Gastroesophageal sphincter (tissue), 3 donors: ENCODE results near the gene SYK.

ENCODE experiments used
- POLR2A ChIP-seq, 2 donors: fragments of 450-650 bp; IDR thresholded peaks; one replicate each; pipeline ENCODE4 v1.6.1; 2017; ENCODE audit warnings: antibody characterized with exemption in 2 of 2, mild to moderate bottlenecking in 2 of 2, moderate library complexity in 1 of 2
- POLR2AphosphoS5 ChIP-seq: sonication (generic); formaldehyde crosslinking; IDR thresholded peaks from one replicate; pipeline ENCODE4 v1.6.1; 2017; ENCODE audit warnings: antibody characterized with exemption
- TF ChIP-seq, protein P1 (sequence below), 4 experiments: fragments of 200-600 bp in 2 of 4; fragments of 450-650 bp in 2 of 4; sonication (generic) in 1 of 4; IDR thresholded peaks; one replicate each; pipeline ENCODE4 v1.5.1; 2017 to 2019; ENCODE audit warnings: antibody characterized with exemption in 4 of 4, mild to moderate bottlenecking in 2 of 4, moderate library complexity in 2 of 4

DNA sequence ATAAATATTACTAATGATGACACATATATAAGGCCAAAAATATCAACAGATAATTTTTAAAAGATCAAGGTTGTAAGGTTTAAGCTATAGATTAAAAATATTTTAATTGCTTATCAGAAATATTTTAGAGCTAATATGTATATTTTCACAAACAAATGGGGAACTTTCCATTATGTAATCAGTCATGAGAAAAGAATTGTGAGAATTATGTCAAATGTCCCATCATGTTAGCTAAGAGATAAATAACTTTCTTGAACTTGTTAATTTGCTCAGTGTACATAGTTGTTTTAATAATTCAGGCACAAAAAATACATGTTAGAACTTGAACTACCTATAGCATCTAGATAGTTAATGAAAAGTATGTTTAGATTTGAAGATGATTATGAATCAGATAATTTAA lies 67.7 kb downstream of the SYK start:
- TF ChIP-seq, protein P1, sequence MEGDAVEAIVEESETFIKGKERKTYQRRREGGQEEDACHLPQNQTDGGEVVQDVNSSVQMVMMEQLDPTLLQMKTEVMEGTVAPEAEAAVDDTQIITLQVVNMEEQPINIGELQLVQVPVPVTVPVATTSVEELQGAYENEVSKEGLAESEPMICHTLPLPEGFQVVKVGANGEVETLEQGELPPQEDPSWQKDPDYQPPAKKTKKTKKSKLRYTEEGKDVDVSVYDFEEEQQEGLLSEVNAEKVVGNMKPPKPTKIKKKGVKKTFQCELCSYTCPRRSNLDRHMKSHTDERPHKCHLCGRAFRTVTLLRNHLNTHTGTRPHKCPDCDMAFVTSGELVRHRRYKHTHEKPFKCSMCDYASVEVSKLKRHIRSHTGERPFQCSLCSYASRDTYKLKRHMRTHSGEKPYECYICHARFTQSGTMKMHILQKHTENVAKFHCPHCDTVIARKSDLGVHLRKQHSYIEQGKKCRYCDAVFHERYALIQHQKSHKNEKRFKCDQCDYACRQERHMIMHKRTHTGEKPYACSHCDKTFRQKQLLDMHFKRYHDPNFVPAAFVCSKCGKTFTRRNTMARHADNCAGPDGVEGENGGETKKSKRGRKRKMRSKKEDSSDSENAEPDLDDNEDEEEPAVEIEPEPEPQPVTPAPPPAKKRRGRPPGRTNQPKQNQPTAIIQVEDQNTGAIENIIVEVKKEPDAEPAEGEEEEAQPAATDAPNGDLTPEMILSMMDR (IDR thresholded peaks at IDR 0.05) = no peak
- TF ChIP-seq POLR2AphosphoS5 (no peak), POLR2A (IDR thresholded peaks at IDR 0.05) (no peak)
